Retinal pigment epithelial cell (primary cell): Measurements from ENCODE around the gene TEX11.
"Not testable (repeated sequence)": the region's sequence is repeated elsewhere in the genome, so short reads cannot be mapped to it uniquely, and the experiment has no call there.

Source experiments
- DNase-seq: peaks from one replicate; pipeline ENCODE4 v3.0.0-alpha.2; 2010; ENCODE audit warnings: low read depth
- H3K4me3 ChIP-seq: 2 replicates; pipeline ENCODE4 v1.5.1; 2011; ENCODE audit warnings: mild to moderate bottlenecking, low read length, control low read depth, moderate library complexity
- CTCF ChIP-seq: conservative IDR thresholded peaks from 2 replicates; pipeline ENCODE4 v1.5.1; 2011; ENCODE audit warnings: low read depth, low read length, control low read depth, inconsistent platforms

The TEX11 gene

GRCh38 chrX:70669120-70669519 is 239.4 kb downstream of the TEX11 start:
- no peak for DNase-seq
- H3K4me3 ChIP-seq: no peak overlapping the region
- TF ChIP-seq CTCF: no peak

- no peak for DNase-seq
- TF ChIP-seq CTCF: peak; percentile 45
- H3K4me3 ChIP-seq: no peak overlapping the region
Observed at GRCh38 chrX:70664726-70665125, 243.8 kb downstream of the TEX11 start.

GRCh38 chrX:70661124-70661523 is 247.4 kb downstream of the TEX11 start:
- not testable (repeated sequence) for H3K4me3 ChIP-seq, DNase-seq

- DNase-seq: not testable (repeated sequence)
Observed at GRCh38 chrX:70657546-70657945, 251.0 kb downstream of the TEX11 start.

GRCh38 chrX:70656304-70656703 is 252.2 kb downstream of the TEX11 start:
- H3K4me3 ChIP-seq: no peak overlapping the region
- no peak for TF ChIP-seq CTCF
- no peak for DNase-seq

More at GRCh38 chrX:70657546-70657945, 251.0 kb downstream of the TEX11 start:
- not testable (repeated sequence) for H3K4me3 ChIP-seq

GRCh38 chrX:70647910-70648309 is 260.6 kb downstream of the TEX11 start:
- not testable (repeated sequence) for DNase-seq, H3K4me3 ChIP-seq

- DNase-seq: no peak
- no peak for TF ChIP-seq CTCF
- H3K4me3 ChIP-seq: no peak overlapping the region
Observed at GRCh38 chrX:70636218-70636617, 272.3 kb downstream of the TEX11 start.

- no peak for DNase-seq
Observed at GRCh38 chrX:70635669-70636068, 272.8 kb downstream of the TEX11 start.

More at GRCh38 chrX:70635669-70636068, 272.8 kb downstream of the TEX11 start:
- H3K4me3 ChIP-seq: no peak overlapping the region
- TF ChIP-seq CTCF: no peak
